OCI-LY1 (cell line): ENCODE data around the gene CACNA1E.

Experiments
- H2AFZ ChIP-seq: fragments of 200-600 bp; sonication (generic), shearing (Covaris generic); 2 replicates; pipeline ENCODE4 v1.6.0; 2014; ENCODE audit warnings: antibody characterized with exemption, mild to moderate bottlenecking, low read length
- H3F3A ChIP-seq: fragments of 200-600 bp; sonication (generic), shearing (Covaris generic); 2 replicates; pipeline ENCODE4 v1.6.0; 2014; ENCODE audit warnings: mild to moderate bottlenecking, antibody characterized with exemption, low read length, moderate library complexity; ENCODE audit not compliant: insufficient read depth
- H3K27ac ChIP-seq: fragments of 200-600 bp; sonication (generic); 2 replicates; pipeline ENCODE4 v1.5.1; 2014; ENCODE audit warnings: low read length, mixed run types, mild to moderate bottlenecking, low read depth; ENCODE audit not compliant: poor library complexity, severe bottlenecking
- H3K27me3 ChIP-seq: fragments of 200-600 bp; sonication (generic); 2 replicates; pipeline ENCODE4 v1.6.0; 2014; ENCODE audit warnings: antibody characterized with exemption, mild to moderate bottlenecking, low read length, moderate library complexity; ENCODE audit not compliant: insufficient read depth
- H3K36me3 ChIP-seq: fragments of 200-600 bp; sonication (generic); 2 replicates; pipeline ENCODE4 v1.6.1; 2014; ENCODE audit warnings: mild to moderate bottlenecking, antibody characterized with exemption, low read length, moderate library complexity, mixed read lengths; ENCODE audit not compliant: insufficient read depth
- H3K4me1 ChIP-seq: fragments of 200-600 bp; sonication (generic); 2 replicates; pipeline ENCODE4 v1.5.1; 2014; ENCODE audit warnings: mild to moderate bottlenecking, low read length, moderate library complexity; ENCODE audit not compliant: insufficient read depth, severe bottlenecking
- H3K4me2 ChIP-seq: fragments of 200-600 bp; sonication (generic), shearing (Covaris generic); 2 replicates; pipeline ENCODE4 v1.6.1; 2014; ENCODE audit warnings: low read length
- H3K4me3 ChIP-seq: fragments of 200-600 bp; sonication (generic); 2 replicates; pipeline ENCODE4 v1.5.1; 2014; ENCODE audit warnings: low read length, low read depth, mild to moderate bottlenecking, mixed read lengths; ENCODE audit not compliant: poor library complexity, severe bottlenecking
- H3K79me2 ChIP-seq: fragments of 200-600 bp; shearing (Covaris generic); 2 replicates; pipeline ENCODE4 v1.6.1; 2016; ENCODE audit warnings: mixed run types, low read length, mixed read lengths; ENCODE audit not compliant: insufficient read depth
- H3K9ac ChIP-seq: fragments of 200-600 bp; sonication (generic), shearing (Covaris generic); 2 replicates; pipeline ENCODE4 v1.6.1; 2014; ENCODE audit warnings: mild to moderate bottlenecking, low read length, mixed read lengths
- H3K9me2 ChIP-seq: fragments of 200-600 bp; sonication (generic), shearing (Covaris generic); 2 replicates; pipeline ENCODE4 v1.6.1; 2014; ENCODE audit warnings: low read depth, mild to moderate bottlenecking, low read length, mixed read lengths
- H3K9me3 ChIP-seq: fragments of 200-600 bp; shearing (Covaris generic); 2 replicates; pipeline ENCODE4 v1.6.1; 2014; ENCODE audit warnings: low read length, mixed read lengths
- H4K20me1 ChIP-seq: fragments of 200-600 bp; sonication (generic), shearing (Covaris generic); 2 replicates; pipeline ENCODE4 v1.6.0; 2016; ENCODE audit warnings: mild to moderate bottlenecking, low read length; ENCODE audit not compliant: insufficient read depth
- CTCF ChIP-seq: fragments of 200-600 bp; sonication (generic), shearing (Covaris generic); IDR thresholded peaks from 2 replicates; pipeline ENCODE4 v1.5.1; 2017; ENCODE audit warnings: mild to moderate bottlenecking, antibody characterized with exemption, low read length, moderate library complexity, mixed read lengths
- EZH2 ChIP-seq: fragments of 200-600 bp; sonication (generic), shearing (Covaris generic); IDR thresholded peaks from 2 replicates; pipeline ENCODE4 v1.8.0; 2017; ENCODE audit warnings: borderline replicate concordance, mixed run types, mild to moderate bottlenecking, antibody characterized with exemption, low read length, moderate library complexity, mixed read lengths

Gene CACNA1E

DNA sequence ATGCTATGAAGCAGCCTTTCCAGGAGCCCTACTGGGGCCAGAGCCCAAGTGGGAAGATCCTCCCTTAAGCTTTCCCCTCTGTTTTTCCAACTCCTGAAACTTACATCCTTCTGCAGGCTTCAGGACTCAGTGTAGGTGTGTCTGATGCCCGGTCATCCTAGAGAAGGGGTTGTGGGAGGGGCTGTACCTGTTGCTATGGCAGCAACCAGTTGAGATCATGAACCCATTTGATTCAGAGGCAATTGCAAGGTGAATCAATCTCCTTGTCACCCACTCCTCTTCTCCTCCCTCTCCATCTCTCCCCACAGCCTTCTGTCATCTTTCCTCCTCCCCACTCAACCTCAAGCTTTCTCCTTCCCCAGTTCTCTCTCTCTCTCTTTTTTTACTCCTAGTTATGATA, 151.8 kb downstream of the CACNA1E start:
- TF ChIP-seq EZH2 (no peak), CTCF (no peak)
- no peak overlapping the region for H3K4me3 ChIP-seq
- no peaks in the 10 kb centered on the region for H3K27me3 ChIP-seq
- H3K79me2 ChIP-seq: no peaks in the 10 kb centered on the region
- H2AFZ ChIP-seq: no peak overlapping the region
- no peaks in the 10 kb centered on the region for H3K9me2 ChIP-seq
- no peaks in the 10 kb centered on the region for H3K4me1 ChIP-seq
- H3K9ac ChIP-seq: no peak overlapping the region
- H3K4me2 ChIP-seq: no peak overlapping the region
- no peak overlapping the region for H3K27ac ChIP-seq
- no peaks in the 10 kb centered on the region for H3K9me3 ChIP-seq
- H4K20me1 ChIP-seq: no peaks in the 10 kb centered on the region
- H3F3A ChIP-seq: no peaks in the 10 kb centered on the region
- no peaks in the 10 kb centered on the region for H3K36me3 ChIP-seq

- no peak overlapping the region for H2AFZ ChIP-seq
- no peaks in the 10 kb centered on the region for H3K4me1 ChIP-seq
- H3K4me3 ChIP-seq: no peak overlapping the region
- H3K9me2 ChIP-seq: no peaks in the 10 kb centered on the region
- H3K27me3 ChIP-seq: no peaks in the 10 kb centered on the region
- no peak overlapping the region for H3K27ac ChIP-seq
- no peak for TF ChIP-seq CTCF
- TF ChIP-seq EZH2: no peak
- no peaks in the 10 kb centered on the region for H3K36me3 ChIP-seq
- H3K9me3 ChIP-seq: no peaks in the 10 kb centered on the region
- H4K20me1 ChIP-seq: no peaks in the 10 kb centered on the region
- no peak overlapping the region for H3K4me2 ChIP-seq
- no peaks in the 10 kb centered on the region for H3K79me2 ChIP-seq
- H3K9ac ChIP-seq: no peak overlapping the region
- no peaks in the 10 kb centered on the region for H3F3A ChIP-seq
These were observed 154.7 kb downstream of the CACNA1E start for GRCh38 chr1:181637998-181638397.

GRCh38 chr1:181640956-181641355, 157.6 kb downstream of the CACNA1E start:
- Histone ChIP-seq H3K27me3 (no peaks in the 10 kb centered on the region), H3F3A (no peaks in the 10 kb centered on the region), H3K9ac (no peak overlapping the region), H3K9me3 (no peaks in the 10 kb centered on the region), H2AFZ (no peak overlapping the region), H3K79me2 (no peaks in the 10 kb centered on the region), H3K4me3 (no peak overlapping the region), H3K4me2 (no peak overlapping the region), H3K9me2 (no peaks in the 10 kb centered on the region), H3K27ac (no peak overlapping the region), H3K4me1 (no peaks in the 10 kb centered on the region), H4K20me1 (no peaks in the 10 kb centered on the region), H3K36me3 (no peaks in the 10 kb centered on the region)
- TF ChIP-seq CTCF (no peak), EZH2 (no peak)
